Measurements from ENCODE around the gene ZNF837.
A peak's percentile ranks its signal among the peaks of the same experiment; 100 is the strongest.

Gene ZNF837

DNA sequence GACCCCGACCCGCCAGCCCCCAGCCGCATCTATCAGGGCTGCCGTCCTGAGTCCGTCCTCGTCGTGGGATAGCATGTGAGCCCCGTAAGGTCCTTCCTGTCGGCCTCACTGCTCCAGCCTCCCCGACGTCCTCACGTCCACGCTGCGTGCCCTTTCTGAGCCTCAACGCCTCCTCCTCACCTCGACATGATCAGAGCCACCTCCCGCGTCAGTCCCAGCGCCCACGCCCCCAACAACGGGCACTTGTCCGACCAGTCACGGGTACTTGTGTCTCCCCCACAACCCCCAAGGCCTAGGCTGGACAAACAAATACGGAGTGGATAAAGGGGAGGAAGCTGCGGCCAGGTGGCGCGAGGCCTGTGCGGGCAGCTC lies 18.9 kb downstream of the ZNF837 start:
- peak overlapping the region; percentile 97 for H3K9ac ChIP-seq (ENCODE audit: low read length)
- H3K27me3 ChIP-seq (ENCODE audit: control insufficient read depth, insufficient read depth, low read length) = no peaks in the 10 kb centered on the region
- no peaks in the 10 kb centered on the region for H3K9me3 ChIP-seq (ENCODE audit: control insufficient read depth, low read depth, low read length)
- H3K36me3 ChIP-seq (ENCODE audit: control insufficient read depth, low read depth, low read length) = no peaks in the 10 kb centered on the region
- peak overlapping the region; percentile 99 for H3K4me3 ChIP-seq (ENCODE audit: low read length)
- H3K4me1 ChIP-seq (ENCODE audit: control insufficient read depth, low read depth, low read length) = peaks cover 7% of the 10 kb centered on the region
- H3K27ac ChIP-seq (ENCODE audit: low read length) = peak overlapping the region; percentile 97

- H3K9me3 ChIP-seq (ENCODE audit: control insufficient read depth, low read depth, low read length) = no peaks in the 10 kb centered on the region
- no peak overlapping the region for H3K27ac ChIP-seq (ENCODE audit: low read length)
- H3K4me3 ChIP-seq (ENCODE audit: low read length) = no peak overlapping the region
- H3K36me3 ChIP-seq (ENCODE audit: control insufficient read depth, low read depth, low read length) = no peaks in the 10 kb centered on the region
- H3K27me3 ChIP-seq (ENCODE audit: control insufficient read depth, insufficient read depth, low read length) = no peaks in the 10 kb centered on the region
- H3K9ac ChIP-seq (ENCODE audit: low read length) = no peak overlapping the region
- H3K4me1 ChIP-seq (ENCODE audit: control insufficient read depth, low read depth, low read length) = peaks cover 7% of the 10 kb centered on the region
These were observed 23.2 kb downstream of the ZNF837 start for GRCh38 chr19:58357481-58358145.

DNA sequence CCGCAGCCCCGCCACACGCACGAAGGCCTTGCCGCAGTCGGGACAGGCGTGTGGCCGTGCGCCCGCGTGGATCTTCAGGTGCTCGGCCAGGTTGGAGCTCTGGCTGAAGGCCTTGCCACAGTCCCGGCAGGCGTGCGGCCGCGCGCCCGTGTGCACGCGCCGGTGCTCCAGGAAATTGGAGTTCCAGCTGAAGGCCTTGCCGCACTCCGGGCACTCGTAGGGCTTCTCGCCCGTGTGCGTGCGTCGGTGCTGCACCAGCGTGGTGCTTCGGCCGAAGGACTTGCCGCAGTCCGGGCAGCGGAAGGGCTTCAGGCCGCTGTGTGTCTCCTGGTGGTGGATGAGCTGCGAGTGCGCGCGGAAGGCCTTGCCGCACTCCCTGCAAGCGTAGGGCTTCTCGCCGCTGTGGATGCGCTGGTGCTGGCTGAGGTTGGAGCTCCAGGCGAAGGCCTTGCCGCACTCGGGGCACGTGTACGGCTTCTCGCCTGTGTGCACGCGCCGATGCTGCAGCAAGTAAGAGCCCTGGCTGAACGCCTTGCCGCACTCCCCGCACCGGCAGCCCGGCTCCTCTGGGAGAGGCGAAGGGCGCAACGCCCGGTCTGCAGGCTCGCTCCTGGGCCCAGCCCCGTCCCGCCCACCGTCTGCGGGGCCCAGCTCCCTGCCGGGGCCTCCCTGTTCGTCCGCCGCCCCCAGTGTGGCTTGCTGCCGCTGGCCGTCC lies 23.9 kb downstream of the ZNF837 start:
- Histone ChIP-seq H3K27me3 (ENCODE audit: control insufficient read depth, insufficient read depth, low read length) (no peaks in the 10 kb centered on the region), H3K27ac (ENCODE audit: low read length) (no peak overlapping the region), H3K4me3 (ENCODE audit: low read length) (no peak overlapping the region), H3K36me3 (ENCODE audit: control insufficient read depth, low read depth, low read length) (no peaks in the 10 kb centered on the region), H3K4me1 (ENCODE audit: control insufficient read depth, low read depth, low read length) (peaks cover 7% of the 10 kb centered on the region), H3K9me3 (ENCODE audit: control insufficient read depth, low read depth, low read length) (no peaks in the 10 kb centered on the region), H3K9ac (ENCODE audit: low read length) (no peak overlapping the region)

- Histone ChIP-seq H3K4me1 (ENCODE audit: control insufficient read depth, low read depth, low read length) (peaks cover under 1% of the 10 kb centered on the region), H3K9ac (ENCODE audit: low read length) (no peak overlapping the region), H3K27ac (ENCODE audit: low read length) (no peak overlapping the region), H3K9me3 (ENCODE audit: control insufficient read depth, low read depth, low read length) (no peaks in the 10 kb centered on the region), H3K36me3 (ENCODE audit: control insufficient read depth, low read depth, low read length) (no peaks in the 10 kb centered on the region), H3K4me3 (ENCODE audit: low read length) (no peak overlapping the region), H3K27me3 (ENCODE audit: control insufficient read depth, insufficient read depth, low read length) (no peaks in the 10 kb centered on the region)
These were observed 24.7 kb downstream of the ZNF837 start for GRCh38 chr19:58355908-58356765.

DNA sequence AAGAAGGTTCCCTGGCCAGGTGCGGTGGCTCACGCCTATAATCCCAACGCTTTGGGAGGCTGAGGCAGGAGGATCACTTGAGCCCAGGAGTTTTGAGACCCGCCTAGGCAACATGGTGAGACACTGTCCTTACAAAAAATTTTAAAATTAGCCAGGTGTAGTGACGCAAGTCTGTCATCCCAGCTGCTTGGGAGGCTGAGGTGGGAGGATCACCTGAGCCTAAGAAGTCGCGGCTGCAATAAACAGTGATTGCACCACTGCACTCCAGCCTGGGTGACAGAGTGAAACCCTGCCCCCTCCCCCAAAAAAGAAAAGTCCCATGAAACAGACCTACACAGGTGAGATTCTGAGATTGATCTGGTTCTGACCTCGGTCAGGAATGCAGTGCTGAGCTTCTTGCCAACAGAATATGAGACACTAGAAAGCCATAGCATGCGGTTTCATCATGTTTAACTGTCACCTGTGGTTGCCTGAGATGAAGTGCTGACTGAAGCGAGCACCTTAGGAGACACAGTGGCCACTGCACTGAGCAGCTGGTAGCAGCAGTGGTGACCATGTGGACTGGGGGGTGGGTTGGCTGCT lies 25.5 kb downstream of the ZNF837 start:
- no peak overlapping the region for H3K9ac ChIP-seq (ENCODE audit: low read length)
- no peaks in the 10 kb centered on the region for H3K4me1 ChIP-seq (ENCODE audit: control insufficient read depth, low read depth, low read length)
- no peaks in the 10 kb centered on the region for H3K9me3 ChIP-seq (ENCODE audit: control insufficient read depth, low read depth, low read length)
- H3K27ac ChIP-seq (ENCODE audit: low read length) = no peak overlapping the region
- H3K27me3 ChIP-seq (ENCODE audit: control insufficient read depth, insufficient read depth, low read length) = no peaks in the 10 kb centered on the region
- no peak overlapping the region for H3K4me3 ChIP-seq (ENCODE audit: low read length)
- H3K36me3 ChIP-seq (ENCODE audit: control insufficient read depth, low read depth, low read length) = no peaks in the 10 kb centered on the region

GRCh38 chr19:58354478-58355030 lies 26.3 kb downstream of the ZNF837 start:
- Histone ChIP-seq H3K27ac (ENCODE audit: low read length) (no peak overlapping the region), H3K4me3 (ENCODE audit: low read length) (no peak overlapping the region), H3K9ac (ENCODE audit: low read length) (no peak overlapping the region), H3K36me3 (ENCODE audit: control insufficient read depth, low read depth, low read length) (no peaks in the 10 kb centered on the region), H3K27me3 (ENCODE audit: control insufficient read depth, insufficient read depth, low read length) (no peaks in the 10 kb centered on the region), H3K4me1 (ENCODE audit: control insufficient read depth, low read depth, low read length) (no peaks in the 10 kb centered on the region), H3K9me3 (ENCODE audit: control insufficient read depth, low read depth, low read length) (no peaks in the 10 kb centered on the region)

- no peaks in the 10 kb centered on the region for H3K4me1 ChIP-seq (ENCODE audit: control insufficient read depth, low read depth, low read length)
These were observed 26.9 kb downstream of the ZNF837 start for GRCh38 chr19:58353717-58354477.

GRCh38 chr19:58352760-58353671 lies 27.8 kb downstream of the ZNF837 start, which contains the start of gene A1BG:
TSS of gene A1BG (minus strand) at chr19:58353492. CDS start at chr19:58353437, 55 bp downstream.
- Histone ChIP-seq H3K27me3 (ENCODE audit: control insufficient read depth, insufficient read depth, low read length) (peaks cover 7% of the 10 kb centered on the region), H3K9ac (ENCODE audit: low read length) (no peak within 1 kb of the TSS), H3K9me3 (ENCODE audit: control insufficient read depth, low read depth, low read length) (no peaks in the 10 kb centered on the region), H3K36me3 (ENCODE audit: control insufficient read depth, low read depth, low read length) (no peaks in the 10 kb centered on the region), H3K4me1 (ENCODE audit: control insufficient read depth, low read depth, low read length) (peaks cover 4% of the 10 kb centered on the region), H3K27ac (ENCODE audit: low read length) (no peak within 1 kb of the TSS), H3K4me3 (ENCODE audit: low read length) (no peak within 1 kb of the TSS)

More at GRCh38 chr19:58353717-58354477, 26.9 kb downstream of the ZNF837 start:
- H3K27ac ChIP-seq (ENCODE audit: low read length) = no peak overlapping the region
- H3K36me3 ChIP-seq (ENCODE audit: control insufficient read depth, low read depth, low read length) = no peaks in the 10 kb centered on the region
- no peak overlapping the region for H3K4me3 ChIP-seq (ENCODE audit: low read length)
- H3K9me3 ChIP-seq (ENCODE audit: control insufficient read depth, low read depth, low read length) = no peaks in the 10 kb centered on the region
- no peak overlapping the region for H3K9ac ChIP-seq (ENCODE audit: low read length)
- no peaks in the 10 kb centered on the region for H3K27me3 ChIP-seq (ENCODE audit: control insufficient read depth, insufficient read depth, low read length)

- H3K27ac ChIP-seq (ENCODE audit: low read length) = no peak overlapping the region
- no peaks in the 10 kb centered on the region for H3K36me3 ChIP-seq (ENCODE audit: control insufficient read depth, low read depth, low read length)
- H3K9ac ChIP-seq (ENCODE audit: low read length) = no peak overlapping the region
- peaks cover 4% of the 10 kb centered on the region for H3K4me1 ChIP-seq (ENCODE audit: control insufficient read depth, low read depth, low read length)
- H3K27me3 ChIP-seq (ENCODE audit: control insufficient read depth, insufficient read depth, low read length) = peaks cover 7% of the 10 kb centered on the region
- H3K4me3 ChIP-seq (ENCODE audit: low read length) = no peak overlapping the region
- no peaks in the 10 kb centered on the region for H3K9me3 ChIP-seq (ENCODE audit: control insufficient read depth, low read depth, low read length)
These were observed 28.7 kb downstream of the ZNF837 start for GRCh38 chr19:58351990-58352755.
